ENCODE results near the gene LAMA2. TPM values are rescaled to one million over a fixed set of nuclear protein-coding genes. Genes with fewer than 3 reads are reported as not detected.

The LAMA2 gene
- total RNA-seq, 1 experiment from 2014 or later: 0.04 TPM

DNA sequence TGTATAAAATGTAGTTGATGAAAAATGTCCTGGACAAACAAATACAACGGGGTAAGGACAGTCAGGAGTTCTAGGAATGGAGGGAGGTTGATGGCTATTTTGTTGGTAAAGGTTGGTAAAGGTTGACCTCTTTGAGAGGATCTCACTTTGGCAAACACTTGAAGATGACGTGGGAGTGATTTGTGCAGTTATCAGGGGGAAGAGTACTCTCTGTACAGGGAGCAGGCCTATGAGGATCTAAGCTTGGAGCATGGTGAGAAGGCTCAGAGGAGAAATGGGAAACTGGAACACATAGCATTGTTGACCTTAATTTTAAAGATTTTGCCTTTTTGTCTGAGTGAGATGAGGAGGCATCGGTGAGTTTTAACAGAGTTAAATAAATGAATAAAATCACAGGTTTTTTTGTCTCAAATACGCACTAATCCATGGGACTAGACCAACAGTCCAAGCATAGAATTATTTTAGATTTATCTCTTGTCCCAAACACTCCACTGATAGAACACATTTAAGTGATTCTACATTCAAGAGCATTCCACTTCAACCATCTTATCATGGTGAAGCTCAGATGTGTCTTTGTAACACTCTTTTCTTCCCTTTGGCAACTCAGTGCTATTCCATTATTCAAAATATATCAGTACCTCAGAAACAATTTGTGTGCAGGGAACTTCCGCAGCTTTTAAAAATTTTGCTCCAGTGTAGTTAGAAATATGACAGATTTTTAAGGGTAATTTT lies 5.7 kb downstream of the LAMA2 start:
- Histone ChIP-seq H3K27me3 (ENCODE audit: low read length) (no peaks in the 10 kb centered on the region), H3K9me3 (ENCODE audit: low read length) (no peaks in the 10 kb centered on the region; the same call in none of the 2 replicates), H3K27ac (ENCODE audit: low read length) (no peak overlapping the region), H3K36me3 (ENCODE audit: insufficient read depth, low read length) (no peaks in the 10 kb centered on the region), H3K79me2 (ENCODE audit: low read length) (no peaks in the 10 kb centered on the region), H2AFZ (ENCODE audit: low read length) (no peak overlapping the region), H3K4me1 (ENCODE audit: low read length) (no peaks in the 10 kb centered on the region), H3K9ac (ENCODE audit: low read length) (no peak overlapping the region), H3K4me3 (ENCODE audit: low read length) (no peak overlapping the region), H3K4me2 (ENCODE audit: low read depth, low read length, poor library complexity, severe bottlenecking) (no peak overlapping the region), H3K9me2 (replicated peaks; ENCODE audit: insufficient read depth, low read length) (no peaks in the 10 kb centered on the region), H4K20me1 (ENCODE audit: insufficient read depth, low read depth, low read length) (no peaks in the 10 kb centered on the region)
- DNase-seq: no peak

DNA sequence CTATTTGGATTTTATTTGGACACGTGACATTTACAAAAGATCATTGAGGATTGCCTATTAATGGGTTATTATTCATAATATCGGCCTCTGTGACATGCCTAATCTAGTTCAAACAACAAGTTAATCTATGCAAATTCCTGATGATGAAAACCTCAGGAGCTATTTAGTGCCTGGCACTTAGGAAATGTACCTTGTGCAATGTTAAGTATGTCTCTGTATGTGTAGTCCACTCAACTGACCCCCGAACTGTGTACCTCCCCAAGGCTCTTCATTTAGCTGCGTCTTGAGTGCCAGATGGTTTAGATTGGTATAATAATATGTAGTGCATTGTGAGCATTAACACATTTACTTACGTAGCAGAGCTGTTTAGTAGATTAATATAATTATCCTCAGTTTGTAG lies 6.9 kb downstream of the LAMA2 start:
- no peak overlapping the region for H3K4me3 ChIP-seq (ENCODE audit: low read length)
- H3K9ac ChIP-seq (ENCODE audit: low read length): no peak overlapping the region
- H3K4me2 ChIP-seq (ENCODE audit: low read depth, low read length, poor library complexity, severe bottlenecking): no peak overlapping the region
- no peaks in the 10 kb centered on the region for H3K4me1 ChIP-seq (ENCODE audit: low read length)
- H3K79me2 ChIP-seq (ENCODE audit: low read length): no peaks in the 10 kb centered on the region
- H3K27me3 ChIP-seq (ENCODE audit: low read length): no peaks in the 10 kb centered on the region
- H3K27ac ChIP-seq (ENCODE audit: low read length): no peak overlapping the region
- no peaks in the 10 kb centered on the region; the same call in none of the 2 replicates for H3K9me3 ChIP-seq (ENCODE audit: low read length)
- H3K36me3 ChIP-seq (ENCODE audit: insufficient read depth, low read length): no peaks in the 10 kb centered on the region
- no peak for DNase-seq
- no peaks in the 10 kb centered on the region for H4K20me1 ChIP-seq (ENCODE audit: insufficient read depth, low read depth, low read length)
- no peak overlapping the region for H2AFZ ChIP-seq (ENCODE audit: low read length)
- H3K9me2 ChIP-seq (replicated peaks; ENCODE audit: insufficient read depth, low read length): no peaks in the 10 kb centered on the region

DNA sequence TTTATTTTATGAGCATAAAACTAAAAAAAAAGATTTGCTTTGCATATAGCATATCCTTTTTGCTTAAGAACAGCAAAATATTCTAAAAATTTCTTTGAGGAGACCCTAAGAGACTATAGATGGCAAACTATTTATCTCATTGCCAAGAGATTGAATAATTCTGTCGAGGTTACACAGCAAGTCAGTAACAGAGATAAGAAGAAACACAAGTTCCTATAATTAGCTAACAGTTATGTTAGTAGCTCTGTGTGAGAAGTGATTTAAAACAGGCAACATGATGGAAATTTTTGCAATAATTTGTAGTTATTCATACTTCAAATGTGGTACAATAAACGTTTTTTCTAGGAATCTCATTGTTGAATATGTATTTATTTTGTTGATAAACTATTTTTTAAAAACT lies 9.1 kb downstream of the LAMA2 start:
- Histone ChIP-seq H3K4me1 (ENCODE audit: low read length) (no peaks in the 10 kb centered on the region), H3K4me2 (ENCODE audit: low read depth, low read length, poor library complexity, severe bottlenecking) (no peak overlapping the region), H3K9ac (ENCODE audit: low read length) (no peak overlapping the region), H3K4me3 (ENCODE audit: low read length) (no peak overlapping the region), H3K27ac (ENCODE audit: low read length) (no peak overlapping the region), H3K9me2 (replicated peaks; ENCODE audit: insufficient read depth, low read length) (no peaks in the 10 kb centered on the region), H3K79me2 (ENCODE audit: low read length) (no peaks in the 10 kb centered on the region), H3K9me3 (ENCODE audit: low read length) (peaks cover 7% of the 10 kb centered on the region), H3K27me3 (ENCODE audit: low read length) (no peaks in the 10 kb centered on the region), H3K36me3 (ENCODE audit: insufficient read depth, low read length) (no peaks in the 10 kb centered on the region), H2AFZ (ENCODE audit: low read length) (no peak overlapping the region), H4K20me1 (ENCODE audit: insufficient read depth, low read depth, low read length) (no peaks in the 10 kb centered on the region)
- no peak for DNase-seq

DNA sequence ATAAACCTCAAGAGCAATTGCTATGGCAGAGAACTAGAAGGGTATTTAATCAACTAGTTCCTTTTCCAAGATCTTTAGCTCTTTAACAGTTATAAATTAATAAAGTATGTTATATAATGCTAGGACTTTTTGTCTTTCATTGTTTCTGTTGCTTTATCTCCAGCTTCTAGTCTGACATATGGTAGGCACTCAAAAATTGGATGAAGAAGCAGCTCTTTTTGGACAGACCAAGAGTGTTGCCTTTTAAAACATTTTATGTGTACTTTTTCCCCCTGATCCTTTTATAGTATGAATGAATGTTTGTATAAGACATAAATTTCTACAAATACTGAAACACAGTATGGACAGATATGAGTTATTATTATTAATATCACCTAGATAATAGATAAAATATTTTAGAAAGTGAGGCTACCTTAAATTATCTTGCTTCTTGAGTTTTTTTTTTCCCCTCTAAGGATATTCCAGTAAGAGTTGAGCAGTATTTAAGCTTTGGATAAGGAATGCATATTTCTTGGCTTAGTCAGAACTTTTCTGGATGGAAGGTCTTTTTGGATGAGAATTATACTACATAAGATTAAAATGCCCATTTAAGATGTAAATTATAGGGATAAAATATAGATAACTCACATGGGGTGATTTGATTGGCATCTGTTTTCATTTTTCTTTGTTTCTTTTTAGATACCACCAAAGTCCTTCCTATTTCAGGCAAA lies 16.6 kb downstream of the LAMA2 start:
- H3K4me1 ChIP-seq (ENCODE audit: low read length): no peaks in the 10 kb centered on the region
- H3K9me2 ChIP-seq (replicated peaks; ENCODE audit: insufficient read depth, low read length): no peaks in the 10 kb centered on the region
- no peak overlapping the region for H2AFZ ChIP-seq (ENCODE audit: low read length)
- no peaks in the 10 kb centered on the region for H3K27me3 ChIP-seq (ENCODE audit: low read length)
- H3K9me3 ChIP-seq (ENCODE audit: low read length): peaks cover 7% of the 10 kb centered on the region; the same call in 1 of the 2 replicates
- H3K27ac ChIP-seq (ENCODE audit: low read length): no peak overlapping the region
- H3K4me2 ChIP-seq (ENCODE audit: low read depth, low read length, poor library complexity, severe bottlenecking): no peak overlapping the region
- H3K36me3 ChIP-seq (ENCODE audit: insufficient read depth, low read length): no peaks in the 10 kb centered on the region
- H4K20me1 ChIP-seq (ENCODE audit: insufficient read depth, low read depth, low read length): no peaks in the 10 kb centered on the region
- H3K79me2 ChIP-seq (ENCODE audit: low read length): no peaks in the 10 kb centered on the region
- H3K4me3 ChIP-seq (ENCODE audit: low read length): no peak overlapping the region
- no peak for DNase-seq
- no peak overlapping the region for H3K9ac ChIP-seq (ENCODE audit: low read length)

DNA sequence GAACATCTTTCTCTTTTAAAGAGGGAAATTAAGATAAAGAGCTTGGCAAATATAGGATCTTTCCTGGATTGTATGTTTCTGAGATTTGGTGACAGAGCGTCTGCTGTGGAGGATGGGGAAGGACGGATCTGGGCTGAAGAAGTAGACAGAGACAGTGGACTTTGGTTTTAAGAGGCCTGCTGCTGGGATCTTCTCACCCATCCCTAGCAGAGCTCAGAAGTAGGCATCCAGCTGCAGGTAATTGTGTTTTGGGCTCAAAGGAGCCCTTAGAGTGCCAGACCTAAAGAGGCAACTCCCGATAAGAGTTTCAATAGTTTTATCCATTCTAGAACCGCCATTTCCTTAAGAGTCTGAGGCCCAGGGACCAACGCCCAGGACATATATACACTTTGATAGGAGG lies 20.8 kb downstream of the LAMA2 start:
- Histone ChIP-seq H3K4me2 (ENCODE audit: low read depth, low read length, poor library complexity, severe bottlenecking) (no peak overlapping the region), H3K79me2 (ENCODE audit: low read length) (no peaks in the 10 kb centered on the region), H3K9me2 (replicated peaks; ENCODE audit: insufficient read depth, low read length) (no peaks in the 10 kb centered on the region), H3K36me3 (ENCODE audit: insufficient read depth, low read length) (no peaks in the 10 kb centered on the region), H3K27ac (ENCODE audit: low read length) (no peak overlapping the region), H3K9ac (ENCODE audit: low read length) (no peak overlapping the region), H2AFZ (ENCODE audit: low read length) (no peak overlapping the region), H3K4me1 (ENCODE audit: low read length) (no peaks in the 10 kb centered on the region), H4K20me1 (ENCODE audit: insufficient read depth, low read depth, low read length) (no peaks in the 10 kb centered on the region), H3K4me3 (ENCODE audit: low read length) (no peak overlapping the region), H3K9me3 (ENCODE audit: low read length) (no peaks in the 10 kb centered on the region; the same call in 1 of the 2 replicates), H3K27me3 (ENCODE audit: low read length) (no peaks in the 10 kb centered on the region)
- no peak for DNase-seq

DNA sequence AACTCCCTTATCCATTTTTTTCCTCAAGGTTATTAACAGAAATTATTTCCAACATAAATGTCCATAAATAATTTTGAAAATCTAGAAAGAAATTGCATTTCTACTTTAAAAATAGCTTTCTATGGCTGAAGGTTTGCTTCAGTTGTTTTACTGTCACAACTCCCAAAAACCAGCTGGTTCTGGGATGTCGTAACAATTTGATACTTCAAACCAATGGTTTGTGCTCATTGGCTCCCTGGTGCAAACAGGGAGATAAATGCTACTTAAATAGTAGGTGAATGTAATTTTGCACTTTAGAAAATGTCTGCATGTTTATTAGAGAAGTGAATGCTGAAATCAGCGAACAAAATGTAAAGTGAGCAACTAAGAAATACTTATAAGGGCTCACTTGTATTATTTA lies 31.1 kb downstream of the LAMA2 start:
- Histone ChIP-seq H3K9me3 (ENCODE audit: low read length) (peaks cover 7% of the 10 kb centered on the region; the same call in 1 of the 2 replicates), H3K27ac (ENCODE audit: low read length) (no peak overlapping the region), H3K4me1 (ENCODE audit: low read length) (no peaks in the 10 kb centered on the region), H3K4me3 (ENCODE audit: low read length) (no peak overlapping the region), H3K4me2 (ENCODE audit: low read depth, low read length, poor library complexity, severe bottlenecking) (no peak overlapping the region), H3K79me2 (ENCODE audit: low read length) (no peaks in the 10 kb centered on the region), H3K27me3 (ENCODE audit: low read length) (no peaks in the 10 kb centered on the region), H3K36me3 (ENCODE audit: insufficient read depth, low read length) (no peaks in the 10 kb centered on the region), H3K9ac (ENCODE audit: low read length) (no peak overlapping the region), H3K9me2 (replicated peaks; ENCODE audit: insufficient read depth, low read length) (no peaks in the 10 kb centered on the region), H4K20me1 (ENCODE audit: insufficient read depth, low read depth, low read length) (no peaks in the 10 kb centered on the region), H2AFZ (ENCODE audit: low read length) (no peak overlapping the region)
- no peak for DNase-seq

DNA sequence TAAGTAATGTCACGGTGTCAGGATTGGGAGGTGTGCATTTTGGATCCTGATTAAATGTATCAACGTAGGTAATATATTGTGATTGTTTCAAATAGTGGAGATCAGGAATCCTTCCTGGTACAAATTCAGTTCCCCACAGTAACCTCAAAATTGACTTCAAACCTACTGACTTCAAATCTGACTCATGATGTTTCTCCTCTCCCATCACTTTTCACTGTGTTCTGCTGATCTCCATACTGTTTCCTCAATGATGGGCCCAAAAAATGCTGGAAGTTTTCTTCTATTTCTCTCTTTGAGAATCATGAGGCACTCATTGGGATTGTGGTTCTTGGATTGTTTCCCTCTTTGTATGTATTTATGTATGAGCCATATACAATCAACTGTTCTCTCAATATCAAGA lies 35.9 kb downstream of the LAMA2 start:
- H4K20me1 ChIP-seq (ENCODE audit: insufficient read depth, low read depth, low read length): no peaks in the 10 kb centered on the region
- no peak overlapping the region for H3K4me2 ChIP-seq (ENCODE audit: low read depth, low read length, poor library complexity, severe bottlenecking)
- H3K4me1 ChIP-seq (ENCODE audit: low read length): no peaks in the 10 kb centered on the region
- DNase-seq: no peak
- H3K9ac ChIP-seq (ENCODE audit: low read length): no peak overlapping the region
- no peaks in the 10 kb centered on the region for H3K79me2 ChIP-seq (ENCODE audit: low read length)
- H2AFZ ChIP-seq (ENCODE audit: low read length): no peak overlapping the region
- no peaks in the 10 kb centered on the region for H3K36me3 ChIP-seq (ENCODE audit: insufficient read depth, low read length)
- no peaks in the 10 kb centered on the region for H3K9me2 ChIP-seq (replicated peaks; ENCODE audit: insufficient read depth, low read length)
- no peak overlapping the region for H3K4me3 ChIP-seq (ENCODE audit: low read length)
- H3K27ac ChIP-seq (ENCODE audit: low read length): no peak overlapping the region
- H3K27me3 ChIP-seq (ENCODE audit: low read length): no peaks in the 10 kb centered on the region
- H3K9me3 ChIP-seq (ENCODE audit: low read length): no peaks in the 10 kb centered on the region

DNA sequence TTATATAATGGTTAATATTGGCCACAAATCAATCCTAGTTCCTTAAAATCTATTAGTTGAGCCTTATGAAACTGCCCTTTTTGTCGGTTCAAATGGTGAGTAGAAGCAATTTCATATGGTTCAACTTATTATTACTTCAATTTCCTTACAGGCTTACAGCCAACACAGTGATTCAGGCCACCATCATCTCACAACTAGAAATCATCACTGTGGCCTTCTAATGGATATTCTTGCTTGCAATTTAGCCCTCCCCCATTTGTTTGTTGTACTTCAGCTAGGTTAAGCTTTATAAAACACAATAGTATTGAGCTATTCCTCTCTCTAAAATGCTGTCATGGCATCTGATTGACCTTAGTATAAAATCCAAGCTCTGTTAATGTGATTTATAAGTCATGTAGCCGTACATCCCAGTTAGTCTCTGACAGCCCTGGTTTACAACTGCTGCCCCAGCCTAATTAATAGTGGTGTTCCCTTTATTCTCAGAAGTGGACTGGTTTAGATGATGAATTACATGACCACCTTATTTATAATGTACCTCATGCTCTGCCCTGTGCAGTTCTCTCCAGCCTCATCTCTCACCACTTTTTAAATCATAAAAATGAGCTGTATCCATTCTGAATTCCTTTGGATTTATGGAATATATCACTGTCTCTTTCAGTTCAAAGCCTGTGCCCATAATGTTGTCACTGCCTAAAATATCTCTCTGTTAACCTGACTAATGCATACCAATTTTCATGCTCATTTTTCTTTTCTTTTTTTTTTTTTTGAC lies 36.7 kb downstream of the LAMA2 start:
- Histone ChIP-seq H3K4me2 (ENCODE audit: low read depth, low read length, poor library complexity, severe bottlenecking) (no peak overlapping the region), H3K9ac (ENCODE audit: low read length) (no peak overlapping the region), H3K9me2 (replicated peaks; ENCODE audit: insufficient read depth, low read length) (no peaks in the 10 kb centered on the region), H3K4me1 (ENCODE audit: low read length) (no peaks in the 10 kb centered on the region), H3K4me3 (ENCODE audit: low read length) (no peak overlapping the region), H3K79me2 (ENCODE audit: low read length) (no peaks in the 10 kb centered on the region), H3K27me3 (ENCODE audit: low read length) (no peaks in the 10 kb centered on the region), H3K27ac (ENCODE audit: low read length) (no peak overlapping the region), H3K36me3 (ENCODE audit: insufficient read depth, low read length) (no peaks in the 10 kb centered on the region), H2AFZ (ENCODE audit: low read length) (no peak overlapping the region), H3K9me3 (ENCODE audit: low read length) (no peaks in the 10 kb centered on the region), H4K20me1 (ENCODE audit: insufficient read depth, low read depth, low read length) (no peaks in the 10 kb centered on the region)
- DNase-seq: no peak
